GM21528 (cell line): ENCODE measurements around the gene PITPNB.

Experiments used
- ATAC-seq: cut with Tn5 transposase; IDR thresholded peaks from one replicate; pipeline ENCODE4 v1.9.1; 2021; ENCODE audit warnings: mild to moderate bottlenecking, moderate library complexity; ENCODE audit not compliant: unreplicated experiment, low FRiP score

PITPNB gene

DNA sequence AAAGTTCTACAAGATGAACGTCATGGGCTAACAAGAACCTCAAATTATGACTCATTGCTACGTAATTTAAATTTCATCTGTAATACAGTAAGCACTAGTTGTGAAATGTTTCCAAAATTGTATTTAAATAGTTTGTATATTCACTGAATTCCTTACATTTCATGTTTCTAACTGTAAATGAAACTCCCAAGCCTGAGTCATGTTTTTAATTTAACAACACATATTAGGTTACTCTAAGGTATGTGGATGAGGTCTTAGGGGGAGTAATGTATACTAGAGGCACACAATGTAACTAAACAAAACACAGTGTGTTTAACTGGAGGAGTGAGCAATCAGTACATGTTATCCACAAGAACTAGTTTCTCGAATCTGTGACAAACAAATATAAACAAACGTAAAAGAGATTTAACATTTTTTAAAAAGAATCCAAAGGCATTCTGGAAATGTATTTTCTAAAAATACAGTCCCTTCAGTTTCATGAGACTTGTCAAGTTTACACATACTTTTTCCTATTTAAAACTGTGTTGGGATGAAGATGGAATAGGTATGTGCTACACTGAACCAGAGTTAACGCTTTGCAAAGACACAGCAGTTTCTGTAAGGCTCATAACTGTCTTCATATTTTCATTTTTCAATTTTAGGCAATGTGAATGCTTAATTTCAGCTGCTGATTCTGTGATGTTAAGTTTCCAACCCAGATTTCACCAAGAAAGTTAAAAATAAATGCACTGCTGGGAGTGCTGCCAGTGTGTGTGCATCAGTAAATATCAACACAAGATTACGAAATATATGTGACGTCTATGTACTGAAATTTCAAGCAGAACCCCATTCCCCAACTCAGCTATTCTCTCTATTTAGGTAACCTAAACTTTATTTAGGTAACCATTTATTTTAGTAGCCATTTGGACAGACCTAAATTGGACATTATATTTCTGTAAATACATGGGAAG is 52.6 kb downstream of the PITPNB start:
- ATAC-seq, result no peak

DNA sequence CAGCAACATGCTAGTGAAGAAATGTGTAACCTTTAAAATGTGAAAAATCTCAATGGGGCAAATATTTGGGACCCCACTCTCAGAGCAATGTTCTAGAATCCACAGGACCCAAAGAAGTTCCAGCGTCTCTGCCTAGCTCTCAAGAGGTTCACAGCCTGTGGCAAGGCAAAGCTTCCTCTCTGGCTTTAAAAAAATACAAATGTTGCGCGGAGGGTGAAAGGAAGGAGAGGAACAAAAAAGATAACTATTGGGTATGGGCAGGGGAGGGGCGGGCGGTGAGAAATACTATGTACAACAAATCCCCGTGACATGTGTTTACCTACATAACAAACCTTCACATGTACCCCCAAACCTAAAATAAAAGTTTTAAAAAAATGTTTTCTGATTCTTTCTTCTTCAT is 53.6 kb downstream of the PITPNB start:
- no peak for ATAC-seq

DNA sequence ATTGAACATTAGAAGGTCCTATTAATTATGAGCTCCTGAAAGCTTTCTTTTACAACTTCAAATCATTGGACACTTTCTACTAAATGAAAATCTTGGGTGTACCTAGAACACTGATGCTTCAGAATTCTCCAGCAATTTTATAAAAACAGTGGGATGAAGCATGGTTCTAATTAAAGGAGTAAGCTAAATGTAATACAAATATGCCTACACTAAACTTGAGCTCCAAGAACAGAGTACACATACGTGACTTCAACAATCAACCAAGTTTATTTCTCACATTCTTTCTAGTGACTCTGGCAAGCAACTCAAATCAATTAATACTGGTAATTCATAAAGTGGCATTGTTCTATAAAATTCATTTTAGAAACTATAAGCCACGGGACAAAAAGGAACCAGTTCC is 55.5 kb downstream of the PITPNB start:
- ATAC-seq, result no peak

DNA sequence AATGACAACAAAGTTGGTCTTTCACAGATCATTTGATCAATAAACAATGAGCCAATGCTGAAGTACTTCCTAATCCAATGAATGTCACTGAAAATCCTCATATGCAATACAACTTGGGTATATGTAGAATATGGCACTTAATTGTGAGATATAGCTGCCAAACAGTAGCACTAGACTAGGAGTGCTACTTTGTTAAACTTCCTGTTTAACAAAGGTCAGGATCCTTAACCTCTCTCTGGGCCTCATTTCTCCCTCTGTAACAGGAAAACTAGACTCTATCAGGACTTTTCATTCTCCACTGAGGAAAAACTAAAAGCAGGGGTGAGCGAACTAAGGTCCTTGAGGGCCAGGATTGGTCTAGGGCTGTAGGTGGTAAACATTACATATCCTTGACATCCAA is 56.1 kb downstream of the PITPNB start:
- no peak for ATAC-seq

DNA sequence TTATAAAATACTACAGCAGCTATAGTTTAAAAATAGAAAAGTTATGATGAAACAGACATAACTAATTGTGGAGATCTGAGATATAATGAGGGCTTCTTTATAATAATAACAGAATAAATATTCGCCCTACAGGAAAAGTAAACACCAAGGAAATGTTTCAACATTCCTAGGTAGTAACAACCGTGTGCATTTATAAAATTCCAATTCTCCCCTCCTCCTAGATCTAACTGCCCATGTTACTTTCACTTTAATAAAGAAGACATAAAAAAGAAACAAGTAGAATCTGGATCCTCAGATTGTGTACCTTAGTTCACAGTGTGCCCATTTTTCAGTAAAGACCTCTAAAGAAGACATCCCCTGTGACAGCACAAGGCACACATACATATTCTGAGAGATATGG is 59.7 kb downstream of the PITPNB start:
- ATAC-seq, result no peak

DNA sequence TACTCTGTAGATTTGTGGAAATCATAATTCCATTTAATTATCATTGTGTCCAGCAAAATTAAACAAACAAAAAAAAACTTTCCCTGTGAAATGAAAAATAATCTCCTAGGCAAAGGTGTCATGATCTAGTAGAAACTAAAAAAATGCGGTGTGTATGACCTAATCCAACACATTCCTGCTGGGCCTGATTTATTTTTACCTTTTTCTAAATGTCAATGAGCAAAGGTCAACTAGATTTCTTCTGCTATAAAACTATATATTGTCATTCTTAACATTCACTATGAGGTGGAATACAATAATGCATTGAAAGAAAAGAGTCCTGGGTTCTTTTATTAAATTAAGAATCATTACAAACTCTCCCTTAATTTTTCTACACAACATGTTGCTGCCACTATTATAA is 60.4 kb downstream of the PITPNB start:
- ATAC-seq, result no peak

DNA sequence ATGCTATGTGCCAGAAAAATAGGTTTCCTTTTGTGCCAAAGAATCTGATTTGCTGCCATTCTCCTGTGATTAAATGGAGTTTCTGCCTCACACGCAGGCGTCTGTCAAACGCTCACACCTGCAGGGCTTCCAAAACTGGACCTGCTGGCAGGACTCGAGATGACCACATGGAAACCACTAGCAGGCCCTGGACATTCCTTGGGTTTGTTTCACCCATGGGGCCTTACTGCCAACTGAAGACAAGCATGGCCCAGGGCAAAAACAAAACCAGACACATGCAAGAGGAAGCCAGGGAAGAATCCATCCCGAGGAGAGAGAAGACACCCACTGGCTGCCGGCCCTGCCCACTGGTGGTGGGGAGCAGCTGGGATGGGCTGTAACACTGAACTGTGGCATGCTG is 61.6 kb downstream of the PITPNB start:
- no peak for ATAC-seq

DNA sequence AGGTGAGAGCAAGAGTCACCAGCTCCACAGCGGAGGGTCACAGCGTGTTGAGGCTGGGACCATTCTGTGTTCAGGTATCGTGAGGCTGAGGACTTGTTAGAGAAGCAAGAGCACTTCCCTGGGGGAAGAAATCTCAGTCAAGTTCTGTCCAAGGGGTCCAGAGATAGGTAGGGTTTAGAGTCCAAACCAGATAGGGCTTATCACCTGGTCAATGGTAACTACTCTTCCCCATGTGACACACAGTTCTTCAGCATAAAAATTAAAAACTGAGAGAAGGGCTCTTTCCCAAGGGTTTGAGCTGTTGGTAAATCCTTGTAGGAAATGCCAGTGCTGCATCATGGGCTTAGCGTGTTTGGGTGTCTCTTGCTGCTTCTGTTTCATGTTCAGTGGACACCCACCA is 62.7 kb downstream of the PITPNB start:
- no peak for ATAC-seq

DNA sequence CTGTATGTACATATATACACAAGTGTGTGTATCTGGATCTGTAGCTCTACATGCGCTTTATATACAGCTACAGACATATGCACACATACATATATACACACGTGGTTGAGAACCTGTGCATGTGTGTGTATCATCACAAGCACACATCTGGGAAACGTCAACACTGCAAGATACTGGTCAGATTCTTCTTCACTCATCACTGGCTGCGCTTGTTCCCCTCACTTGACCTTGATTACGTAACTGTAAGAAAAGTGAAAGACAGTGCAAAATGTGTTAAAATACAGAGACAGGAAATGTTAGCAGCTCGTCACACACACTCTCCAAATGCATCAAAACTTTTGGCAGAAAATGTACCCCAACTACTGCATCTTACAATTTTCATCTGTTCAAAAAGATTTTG is 65.6 kb downstream of the PITPNB start:
- no peak for ATAC-seq

DNA sequence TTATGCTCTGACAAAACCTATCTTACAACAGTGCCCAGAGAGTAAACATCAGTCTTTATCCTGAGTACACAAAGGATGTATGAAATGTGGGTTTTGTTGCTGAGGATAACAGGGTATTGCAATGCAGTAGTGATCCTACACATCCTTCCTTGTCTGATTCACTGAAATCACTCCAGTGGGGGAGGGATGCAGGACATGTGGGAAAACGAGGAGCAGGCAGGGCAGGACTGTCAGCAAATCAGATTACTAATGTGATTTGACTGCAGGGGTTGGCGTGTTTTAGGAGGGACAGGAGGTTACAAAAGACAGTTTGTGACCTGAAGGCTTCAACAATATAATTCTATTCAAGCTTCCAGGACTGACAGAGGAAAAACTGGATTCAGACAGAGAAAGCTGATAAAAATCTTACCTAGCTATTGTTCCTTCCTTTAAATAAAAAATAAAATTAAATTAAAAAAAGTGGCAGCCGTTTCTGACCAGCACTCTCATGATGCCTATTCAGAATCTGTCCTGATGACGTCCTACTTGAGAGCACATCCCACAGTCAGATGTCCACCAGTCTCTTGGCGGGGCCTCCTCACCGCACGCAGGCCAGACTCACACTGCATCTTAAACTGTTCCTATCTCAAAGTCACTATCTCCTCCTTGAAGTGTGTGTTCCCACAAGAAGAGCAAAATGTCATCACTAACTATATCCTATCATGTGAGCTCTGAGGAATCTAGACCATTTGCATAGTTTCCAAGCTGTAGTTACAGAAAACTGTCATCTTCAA is 66.9 kb downstream of the PITPNB start:
- no peak for ATAC-seq

DNA sequence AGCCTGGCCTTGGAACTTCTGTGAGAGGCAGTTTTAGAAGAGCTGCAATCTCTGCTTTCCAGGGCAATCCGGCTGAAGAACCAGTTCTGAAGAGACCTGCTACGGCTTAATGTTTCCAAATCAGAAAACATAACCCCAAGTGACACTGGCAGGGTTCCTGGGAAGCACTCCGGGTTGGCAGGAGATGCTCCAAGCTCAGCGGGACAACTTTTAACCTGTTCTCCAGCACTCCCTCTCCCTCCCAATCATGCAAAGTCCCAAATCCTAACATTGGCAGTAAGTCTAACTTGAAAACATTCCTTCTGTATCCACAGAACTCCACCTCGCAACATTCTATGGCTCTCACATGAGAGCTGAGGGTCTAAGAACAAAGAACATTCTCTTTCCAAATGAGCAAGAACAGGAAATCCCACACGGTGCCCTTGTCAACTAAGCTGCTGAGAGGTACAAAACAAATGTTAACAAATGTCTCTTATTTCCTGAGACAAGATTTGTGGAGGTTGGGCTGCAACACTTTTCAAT is 69.0 kb downstream of the PITPNB start:
- ATAC-seq, result no peak

DNA sequence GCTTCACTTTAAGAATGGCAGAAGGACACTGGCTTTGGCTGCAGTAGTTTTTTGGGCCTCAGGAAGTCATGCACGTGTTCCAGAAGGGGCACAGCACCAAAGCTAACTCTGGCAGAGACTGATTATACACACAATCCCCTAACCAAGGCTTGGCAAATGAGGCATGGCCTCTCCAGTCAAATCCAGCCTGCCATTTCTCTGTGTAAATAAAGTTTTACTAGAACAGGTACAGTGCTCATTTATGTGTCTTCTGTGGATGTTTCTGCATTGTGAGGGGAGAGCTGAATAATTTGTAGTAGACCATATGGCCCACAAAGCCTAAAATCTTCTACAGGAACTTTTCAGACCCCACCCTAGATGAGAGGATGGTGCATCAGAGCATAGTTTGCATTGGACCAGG is 71.1 kb downstream of the PITPNB start:
- ATAC-seq, result no peak

DNA sequence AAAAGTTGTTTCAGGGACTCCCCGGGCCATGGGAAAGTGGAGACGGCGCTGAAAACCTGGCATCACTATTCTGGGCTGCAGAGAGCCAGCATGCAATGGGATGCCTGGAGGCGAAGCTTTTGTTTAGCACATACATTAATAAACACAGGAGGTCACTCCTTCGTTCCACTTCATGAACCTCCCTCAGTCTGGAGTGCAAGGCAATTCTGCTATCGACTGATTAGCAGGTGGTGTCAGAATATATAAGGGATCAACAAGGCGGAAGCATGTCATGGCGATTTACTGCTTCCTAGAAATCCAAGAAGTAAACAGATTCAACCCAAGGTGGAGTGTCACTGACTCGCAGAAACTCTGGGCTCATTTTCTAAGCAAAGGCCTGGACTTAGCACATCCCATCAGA is 72.1 kb downstream of the PITPNB start:
- no peak for ATAC-seq

DNA sequence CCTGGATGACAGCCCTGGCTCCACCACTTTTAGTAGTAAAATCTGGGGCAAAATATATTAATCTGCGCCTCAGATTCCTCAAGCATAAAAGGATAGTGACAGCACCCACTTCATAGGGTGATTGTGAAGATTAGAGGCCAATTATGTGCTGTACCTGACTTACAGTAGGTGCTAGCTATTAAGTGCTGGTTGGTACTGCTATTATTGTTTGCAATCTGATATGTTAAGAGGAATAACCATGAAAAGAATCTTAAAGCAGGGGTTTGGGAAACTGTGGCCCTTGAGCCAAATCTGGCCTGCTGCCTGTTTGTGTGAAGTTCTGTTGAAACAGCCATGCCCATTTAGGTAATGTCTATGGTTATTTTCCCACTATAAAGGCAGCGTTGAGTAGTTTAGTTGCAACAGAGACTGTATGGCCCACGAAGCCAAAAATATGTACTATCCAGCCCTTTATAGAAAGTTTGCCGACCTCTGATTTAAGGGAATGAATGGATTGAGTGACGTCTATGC is 72.8 kb downstream of the PITPNB start:
- ATAC-seq, result no peak

DNA sequence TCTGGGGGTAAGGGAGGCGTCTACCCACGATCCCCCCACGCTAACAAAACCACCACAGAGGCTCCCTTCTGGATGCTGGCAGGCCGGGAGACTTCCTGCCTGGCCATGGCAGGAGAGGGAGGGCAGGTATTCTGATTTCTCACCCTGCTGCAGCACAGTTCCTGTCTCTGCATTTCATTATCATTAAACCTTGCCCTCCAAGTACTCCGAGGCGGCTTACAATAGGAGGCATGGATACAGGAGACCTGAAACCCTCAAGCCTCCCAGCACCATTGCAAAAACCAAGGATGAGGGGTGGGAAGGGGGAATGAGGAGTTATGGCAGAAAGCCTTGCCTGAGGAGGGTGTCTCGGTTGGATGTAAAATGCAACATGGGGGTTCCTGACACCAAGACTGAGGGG is 73.4 kb downstream of the PITPNB start:
- ATAC-seq, result no peak

DNA sequence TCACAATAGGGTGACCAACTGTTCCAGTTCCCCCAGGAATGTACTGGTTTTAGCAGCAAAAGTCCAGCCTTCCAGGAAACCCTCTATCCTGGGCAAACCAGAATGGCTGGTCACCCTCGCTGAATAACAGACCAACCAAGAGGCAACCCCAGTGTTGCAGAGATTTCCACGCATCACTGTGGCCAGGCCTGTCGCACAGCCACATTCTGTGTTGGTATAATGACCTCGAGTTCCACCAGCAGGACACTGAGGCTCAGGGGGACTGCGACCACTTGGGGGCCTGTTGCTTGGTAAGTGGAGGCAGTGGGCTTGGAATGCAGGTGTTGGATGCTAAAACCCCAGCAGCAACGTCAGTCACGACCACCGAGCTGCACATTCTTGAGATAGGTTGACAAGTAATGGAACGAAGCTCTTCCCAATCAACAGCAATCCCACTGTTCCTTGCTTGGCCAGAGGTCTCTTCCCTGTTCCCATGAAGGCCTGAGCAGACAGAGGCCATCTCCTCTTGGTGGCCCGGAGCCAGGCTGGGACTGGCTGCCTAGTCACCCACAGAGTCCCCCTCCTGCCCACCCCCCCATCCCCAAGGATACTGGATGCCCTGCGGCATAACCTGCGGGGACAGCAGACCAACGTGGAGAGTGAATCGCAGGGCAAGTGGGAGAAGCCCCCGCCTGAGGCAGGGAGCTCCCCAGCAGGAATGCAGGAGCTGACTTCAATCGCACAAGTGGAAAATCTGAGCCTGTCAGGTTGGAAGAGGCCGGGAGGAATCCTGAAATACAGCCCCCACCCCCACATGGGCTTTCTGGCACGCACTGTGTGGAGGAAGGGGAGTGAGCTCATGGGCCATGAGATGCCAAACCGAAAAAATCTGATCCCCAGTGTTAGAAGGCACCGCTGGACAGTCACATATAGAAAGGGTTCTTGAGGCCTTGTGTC is 74.1 kb downstream of the PITPNB start:
- ATAC-seq, result no peak

DNA sequence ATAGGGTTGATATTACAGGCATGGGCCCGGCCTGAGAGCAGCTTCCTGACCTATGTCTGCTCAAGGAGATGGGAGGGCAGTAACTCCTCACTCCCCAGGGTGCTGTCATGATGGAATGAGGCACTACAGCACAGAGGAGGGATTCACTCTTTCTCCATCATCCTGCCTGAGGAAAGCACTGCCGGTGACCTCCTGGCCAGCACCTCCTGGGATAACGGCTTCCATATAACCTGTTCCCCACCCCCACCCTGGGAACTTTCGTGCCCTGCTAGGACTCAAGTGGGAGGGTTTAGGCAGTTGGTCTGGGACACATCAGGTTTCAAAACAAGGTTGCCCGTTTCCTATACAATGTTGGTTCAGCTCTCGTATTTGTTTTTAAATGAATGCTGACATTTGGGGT is 74.8 kb downstream of the PITPNB start:
- no peak for ATAC-seq

DNA sequence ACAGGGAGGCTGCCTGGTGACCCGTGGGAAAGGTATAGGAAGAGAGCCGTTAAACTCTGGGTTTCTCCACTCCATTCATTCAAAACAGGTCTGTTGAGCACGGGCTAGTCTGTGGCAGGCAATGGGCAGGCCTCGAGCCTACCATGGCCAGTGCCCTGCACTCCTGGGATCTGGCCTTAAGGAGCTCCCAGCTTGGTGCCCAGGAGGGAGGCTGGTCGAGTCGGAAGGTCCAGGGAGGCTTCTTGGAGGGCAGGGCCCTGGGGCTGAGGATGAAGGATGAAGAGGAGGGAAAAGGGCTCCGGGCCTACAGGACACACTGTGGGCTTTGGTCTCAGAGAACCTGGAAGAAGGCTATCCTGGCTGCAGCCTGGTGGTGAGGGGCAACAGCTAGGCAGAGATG is 75.6 kb downstream of the PITPNB start:
- no peak for ATAC-seq

DNA sequence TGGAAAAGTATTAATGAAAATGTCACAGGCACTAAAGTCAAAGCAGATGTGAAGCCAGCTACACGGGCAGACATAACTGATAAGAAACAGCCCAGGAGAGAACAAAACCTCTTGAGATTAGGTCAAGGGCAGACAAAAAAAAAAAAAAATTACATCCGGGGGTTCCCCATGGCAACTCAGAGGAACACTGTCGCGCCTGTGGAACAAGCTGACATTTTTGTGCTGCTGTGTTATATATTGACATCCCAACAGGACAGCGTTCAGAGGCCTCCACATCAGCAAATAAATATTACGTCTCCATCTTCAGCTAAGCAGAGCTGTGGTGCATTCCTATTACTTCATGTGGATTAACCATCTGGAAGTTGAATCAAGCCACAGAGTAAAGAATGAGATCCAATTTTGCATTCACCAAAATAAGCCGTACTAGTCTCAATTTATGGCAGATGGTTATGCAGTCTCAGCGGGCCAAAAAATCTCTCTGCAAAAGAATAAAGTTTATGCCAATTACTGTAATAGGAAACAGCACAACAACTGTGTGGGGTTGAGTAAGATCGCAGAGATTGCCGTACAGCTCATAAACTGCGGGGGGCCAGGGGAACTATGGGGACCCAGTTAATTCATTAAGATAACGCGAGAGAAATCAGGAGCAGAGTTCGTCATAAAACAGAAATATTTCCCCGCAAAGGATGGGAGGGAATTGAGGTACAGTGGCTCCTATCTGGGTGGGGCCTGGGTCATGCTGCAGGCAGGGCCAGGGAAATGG is 76.2 kb downstream of the PITPNB start:
- ATAC-seq, result no peak

DNA sequence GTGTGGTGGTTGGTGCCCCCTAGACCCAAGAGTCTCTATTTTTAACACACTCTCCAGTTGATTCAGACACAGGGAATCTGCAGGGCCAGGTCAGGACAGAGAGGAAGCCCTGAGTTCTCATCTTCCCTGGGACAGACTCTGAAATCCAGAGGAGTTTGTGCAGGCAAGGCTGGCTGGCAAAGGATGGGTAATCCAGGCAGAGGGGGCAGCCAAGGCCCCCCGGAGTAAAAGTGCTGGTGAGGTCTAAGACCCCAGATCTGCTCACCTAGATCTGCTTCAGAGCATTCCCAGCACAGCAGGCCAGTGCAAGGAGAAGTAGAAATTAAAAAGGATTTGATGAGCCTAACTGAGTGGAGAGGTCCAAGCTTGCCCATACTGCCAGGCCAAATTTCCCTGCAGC is 76.9 kb downstream of the PITPNB start:
- no peak for ATAC-seq
